GM18498 (cell line): Measurements from ENCODE around the gene SPRR1B.
"Not testable (repeated sequence)": the region's sequence is repeated elsewhere in the genome, so short reads cannot be mapped to it uniquely, and the experiment has no call there.

Source experiments
- ATAC-seq: cut with Tn5 transposase; IDR thresholded peaks from one replicate; pipeline ENCODE4 v1.9.1; 2021; ENCODE audit warnings: mild to moderate bottlenecking, moderate library complexity; ENCODE audit not compliant: unreplicated experiment

Gene SPRR1B, protein sequence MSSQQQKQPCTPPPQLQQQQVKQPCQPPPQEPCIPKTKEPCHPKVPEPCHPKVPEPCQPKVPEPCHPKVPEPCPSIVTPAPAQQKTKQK

DNA sequence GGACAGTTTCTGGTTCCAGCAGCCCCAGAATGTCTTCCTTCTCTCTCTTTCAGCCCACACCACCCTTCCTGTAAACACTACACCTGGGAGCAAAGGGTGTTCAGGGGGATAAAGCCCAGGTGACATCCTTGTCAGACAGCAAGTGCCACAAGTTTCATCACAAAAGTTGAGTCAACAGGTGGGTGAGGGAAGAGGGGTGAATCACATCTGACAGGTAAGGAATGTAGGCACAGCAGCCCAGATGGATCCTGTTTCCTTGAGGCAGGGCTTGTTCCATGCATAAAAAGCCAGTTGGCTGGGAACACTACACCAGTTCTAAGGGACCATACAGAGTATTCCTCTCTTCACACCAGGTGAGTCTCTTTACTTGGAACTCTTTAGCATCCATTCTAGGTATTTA is at the start of gene SPRR1B:
TSS of gene SPRR1B (plus strand) at position 309 of the 400 bp plus-strand sequence. CDS start 1,143 bp downstream, outside the sequence.
- no peak for ATAC-seq

DNA sequence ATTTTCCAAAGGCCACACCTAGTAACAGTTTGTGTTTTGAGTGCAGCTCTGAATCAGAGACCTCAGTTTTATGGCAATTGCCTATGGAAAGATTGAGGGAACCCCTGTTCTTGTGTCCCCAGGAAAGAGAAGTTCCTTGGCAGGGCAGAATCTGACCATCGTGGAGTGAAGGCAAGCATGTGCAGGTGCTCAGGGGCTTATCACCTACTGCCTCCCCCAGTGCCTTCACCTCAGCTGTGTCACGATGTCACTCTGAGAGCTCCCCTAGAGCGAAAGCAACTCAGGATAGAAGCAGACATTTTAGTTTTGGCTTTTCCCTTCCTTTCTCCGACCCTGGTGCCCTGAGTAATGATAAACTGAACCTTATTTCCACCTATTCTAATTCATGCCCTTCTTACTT is 48.9 kb upstream of the SPRR1B start:
- no peak for ATAC-seq

DNA sequence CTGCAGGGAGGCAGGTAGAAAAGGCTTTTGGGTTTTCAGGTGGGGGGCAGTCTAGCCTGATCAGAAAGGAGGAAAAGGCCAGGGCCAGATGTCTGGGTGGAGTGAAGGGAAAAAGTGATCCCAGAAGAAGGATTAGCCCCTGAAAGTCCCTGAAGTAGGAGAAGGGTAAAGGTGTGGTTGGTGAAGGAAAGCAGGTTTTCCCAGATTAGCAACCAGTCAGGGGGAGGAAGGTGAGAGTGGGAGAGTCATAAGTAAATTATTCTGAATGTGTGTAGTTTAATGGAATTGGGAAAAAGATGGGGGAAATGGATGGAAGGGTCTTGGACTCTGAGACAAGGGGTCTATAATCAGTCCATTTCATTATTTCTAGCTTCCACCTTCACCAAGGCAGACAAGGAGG is 47.8 kb upstream of the SPRR1B start:
- ATAC-seq = no peak

DNA sequence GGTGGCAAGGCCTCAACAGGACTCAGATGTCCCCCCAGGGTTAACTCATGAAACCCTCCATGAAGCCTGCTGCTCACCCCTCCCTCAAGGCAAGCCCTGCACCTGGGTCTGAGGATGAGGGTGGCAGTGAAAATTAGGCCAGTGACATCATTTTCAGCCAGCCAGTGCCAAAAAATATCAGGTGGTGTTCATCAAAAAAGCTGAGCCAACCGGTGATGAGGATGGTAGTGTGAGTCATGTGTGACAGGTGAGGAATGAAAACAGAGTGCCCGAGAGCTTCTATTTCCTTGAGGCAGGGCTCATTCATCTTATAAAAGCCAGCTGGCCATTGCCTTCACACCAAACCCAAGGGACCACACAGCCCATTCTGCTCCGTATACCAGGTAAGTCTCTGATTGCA is 47.3 kb upstream of the SPRR1B start, which contains the start of gene SPRR1A:
TSS of gene SPRR1A (plus strand) at position 339 of the 400 bp plus-strand sequence. CDS start 1,150 bp downstream, outside the sequence.
- ATAC-seq = no peak

DNA sequence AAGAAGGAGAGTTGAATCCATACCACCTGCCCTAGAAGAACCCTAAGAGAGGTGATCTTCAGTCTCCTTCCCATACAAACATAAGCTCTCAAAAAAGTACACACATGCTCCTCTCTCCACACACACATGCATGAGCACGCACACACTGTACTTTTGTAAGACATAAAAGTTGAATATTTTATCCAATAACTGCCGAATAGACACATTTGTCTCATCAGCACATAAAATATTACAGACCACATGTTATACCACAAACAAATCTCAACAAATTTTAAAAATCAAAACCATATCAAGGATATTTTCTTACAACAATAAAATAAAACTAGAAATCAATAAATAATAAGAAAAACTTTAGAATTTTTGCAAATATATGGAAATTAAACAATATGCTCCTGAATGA is 44.4 kb upstream of the SPRR1B start:
- no peak for ATAC-seq

DNA sequence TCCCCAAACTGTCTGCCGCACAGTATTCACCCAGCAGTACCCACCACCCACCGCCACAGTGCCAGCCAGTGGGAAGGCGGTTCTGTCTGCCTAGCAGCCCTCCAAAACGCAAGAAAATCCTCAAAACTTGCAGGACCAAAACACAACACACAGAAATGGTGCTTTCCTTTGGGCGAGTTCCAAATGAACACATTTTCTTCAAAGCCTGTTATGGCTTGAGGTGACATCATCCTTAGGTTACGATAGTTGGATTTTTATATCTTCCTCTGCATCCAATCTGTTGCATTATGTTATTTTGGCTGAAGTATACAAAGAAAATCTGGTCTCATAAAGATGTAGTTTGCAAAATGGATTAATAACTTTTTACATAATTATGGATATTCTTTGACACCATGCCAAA is 37.8 kb upstream of the SPRR1B start:
- no peak for ATAC-seq

DNA sequence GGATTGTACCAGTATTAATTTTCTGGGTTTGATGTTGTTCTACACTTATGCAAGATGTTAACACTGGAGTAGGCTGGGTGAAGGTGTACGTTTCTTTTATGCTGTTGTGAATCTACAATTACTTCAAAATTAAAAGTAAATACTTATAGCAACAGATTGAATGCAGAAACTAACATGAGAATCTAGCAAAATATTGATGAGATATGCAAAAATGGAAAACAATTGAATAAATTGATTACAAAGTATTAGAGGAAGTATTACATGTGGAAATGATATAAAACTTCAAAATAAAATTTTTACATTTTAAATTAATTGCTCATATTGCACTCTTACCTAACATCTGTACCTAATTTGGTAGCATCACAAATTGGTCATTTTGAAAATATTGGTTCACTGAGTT is 35.2 kb upstream of the SPRR1B start:
- no peak for ATAC-seq

DNA sequence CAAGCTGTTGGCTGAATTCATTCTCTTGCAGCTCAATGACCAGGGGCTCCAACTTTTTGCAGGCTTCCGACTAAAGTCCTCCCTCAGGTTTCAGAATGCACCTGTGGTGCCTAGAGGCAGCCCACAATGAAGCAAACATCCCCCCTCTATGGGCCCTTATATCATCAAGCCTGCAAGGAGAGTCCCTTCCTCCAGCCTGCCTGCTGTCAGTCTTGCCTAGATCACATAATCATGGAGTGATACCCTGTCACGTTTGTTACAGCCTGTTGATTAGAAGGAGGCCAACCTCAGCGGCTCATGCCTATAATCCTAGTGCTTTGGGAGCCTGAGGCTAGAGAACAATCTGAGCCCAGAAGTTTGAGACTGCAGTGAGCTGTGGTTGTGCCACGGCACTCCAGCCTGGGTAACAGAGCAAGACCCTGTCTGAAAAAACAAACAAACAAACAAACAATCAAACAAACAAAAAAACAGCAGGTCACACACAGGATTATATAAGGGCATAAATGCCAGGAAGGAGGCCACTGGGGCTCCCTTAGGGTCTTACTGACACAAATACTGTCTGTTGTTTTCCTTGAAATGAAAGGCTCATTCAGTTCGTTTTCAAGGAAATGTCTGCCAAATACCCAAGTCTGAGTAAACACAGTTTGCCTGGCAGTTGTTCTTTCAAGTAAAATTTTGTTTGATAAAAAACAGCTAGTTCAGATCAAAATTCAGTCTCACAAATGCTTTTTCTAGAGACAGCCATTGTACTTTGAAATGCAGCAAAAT is 34.2 kb upstream of the SPRR1B start:
- ATAC-seq = no peak

DNA sequence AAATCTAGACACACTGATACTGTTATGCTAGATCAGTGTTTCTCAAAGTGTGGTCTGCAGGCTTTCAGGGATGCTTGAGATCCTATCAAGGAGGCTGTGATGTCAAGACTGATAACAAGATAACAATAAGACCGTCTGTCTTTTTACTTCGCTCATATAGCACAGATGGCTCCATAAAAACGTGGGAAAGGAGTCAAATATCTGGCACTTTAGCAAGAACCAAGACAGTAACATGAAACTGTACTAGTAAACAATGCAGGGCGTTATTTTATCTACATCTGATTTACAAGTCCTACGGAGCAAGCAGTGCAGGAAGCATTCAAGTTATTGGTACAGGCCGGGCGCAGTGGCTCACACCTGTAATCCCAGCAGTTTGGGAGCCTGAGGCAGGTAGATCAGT is 33.1 kb upstream of the SPRR1B start:
- ATAC-seq = no peak

DNA sequence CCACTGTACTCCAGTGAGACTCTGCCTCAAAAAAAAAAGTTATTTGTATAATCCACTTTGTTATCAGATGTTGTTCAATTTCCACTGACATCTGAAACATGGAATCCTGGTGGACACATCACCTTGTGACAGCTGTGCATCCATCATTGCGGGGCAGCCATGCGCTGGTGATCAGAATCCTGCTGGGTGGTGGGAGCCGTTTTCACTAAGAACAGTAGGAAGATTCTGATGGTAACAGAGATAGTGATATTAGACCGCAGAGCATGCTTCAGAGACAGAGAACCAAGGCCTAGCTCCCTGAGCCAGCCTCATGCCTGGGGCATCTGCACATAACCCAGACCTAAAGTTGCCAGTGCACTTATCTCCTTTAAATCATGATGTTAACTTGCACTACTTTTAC is 32.5 kb upstream of the SPRR1B start:
- no peak for ATAC-seq

DNA sequence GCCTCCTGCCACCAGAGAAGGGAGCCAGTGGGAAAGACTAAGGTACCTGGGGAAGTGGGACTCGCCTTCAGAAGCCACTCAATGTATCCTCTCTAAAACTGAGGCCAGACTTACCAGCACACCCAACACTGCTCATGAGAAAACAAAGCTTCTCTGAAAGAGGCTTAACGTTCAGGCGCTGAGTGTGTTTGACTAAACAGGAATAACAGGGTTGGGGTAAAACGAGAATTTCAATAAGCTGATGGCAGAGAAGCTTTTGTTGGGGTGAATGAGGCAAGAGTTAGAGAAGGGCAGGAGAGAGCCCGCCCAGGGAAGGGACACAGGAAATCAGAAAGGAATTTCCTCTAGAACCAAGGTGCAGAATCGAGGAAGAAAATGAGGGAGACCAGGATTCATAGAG is 31.2 kb upstream of the SPRR1B start:
- no peak for ATAC-seq

DNA sequence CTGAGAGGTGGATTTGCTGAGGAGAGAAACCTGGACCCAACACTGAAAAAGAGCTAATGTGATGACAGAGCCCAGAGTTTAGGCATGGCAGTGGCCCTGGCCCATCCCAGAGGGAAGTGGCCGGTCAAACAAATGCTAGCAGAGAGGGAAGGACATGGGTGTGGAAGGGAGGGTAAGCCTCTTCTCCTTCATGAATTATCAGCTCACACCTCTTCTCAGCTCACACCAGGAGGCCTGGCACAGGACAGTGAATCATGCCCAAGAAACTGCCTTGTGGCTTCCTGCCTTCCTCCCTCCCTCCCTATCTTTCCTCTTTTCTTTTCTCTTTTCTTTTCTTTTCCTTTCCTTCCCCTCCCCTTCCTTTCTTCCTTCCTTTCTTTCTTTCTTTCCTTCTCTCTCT is 30.7 kb upstream of the SPRR1B start:
- ATAC-seq = no peak

DNA sequence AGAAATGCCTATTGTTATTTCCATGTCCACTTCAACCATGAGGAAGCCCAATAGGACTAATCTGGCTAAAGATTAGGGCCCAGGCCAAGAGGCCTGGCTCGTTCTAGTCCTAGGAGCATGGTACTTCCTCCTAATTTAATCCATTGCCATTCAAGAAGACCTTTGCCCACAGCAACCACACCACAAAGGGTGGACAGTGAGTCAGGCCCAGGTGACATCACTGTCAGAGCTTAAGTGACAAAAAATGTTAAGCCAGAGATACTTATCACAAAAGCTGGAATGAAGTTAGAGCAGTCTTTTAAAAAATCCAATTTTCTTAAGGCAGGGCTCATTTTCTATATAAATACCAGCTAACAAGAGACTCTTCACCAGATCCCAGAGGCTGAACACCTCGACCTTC is 29.6 kb upstream of the SPRR1B start, which contains the start of gene SPRR3:
TSS of gene SPRR3 (plus strand) at position 368 of the 400 bp plus-strand sequence. CDS start 1,272 bp downstream, outside the sequence.
- ATAC-seq = no peak

DNA sequence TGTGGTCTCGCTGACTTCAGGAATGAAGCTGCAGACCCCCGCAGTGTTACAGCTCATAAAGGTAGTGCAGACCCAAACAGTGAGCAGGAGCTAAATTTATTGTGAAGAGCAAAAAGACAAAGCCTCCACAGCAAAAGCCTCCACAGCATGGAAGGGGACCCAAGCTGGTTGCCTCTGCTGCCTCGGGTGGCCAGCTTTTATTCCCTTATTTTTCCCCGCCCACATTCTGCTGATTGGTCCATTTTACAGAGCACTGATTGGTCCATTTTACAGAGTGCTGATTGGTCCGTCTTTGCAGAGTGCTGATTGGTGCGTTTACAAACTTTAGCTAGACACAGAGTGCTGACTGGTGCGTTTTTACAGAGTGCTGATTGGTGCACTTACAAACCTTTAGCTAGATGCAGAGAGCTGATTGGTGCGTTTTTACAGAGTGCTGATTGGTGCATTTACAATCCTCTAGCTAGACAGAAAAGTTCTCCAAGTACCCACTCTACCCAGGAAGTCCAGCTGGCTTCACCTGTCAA is 19.7 kb upstream of the SPRR1B start:
- ATAC-seq = not testable (repeated sequence)

DNA sequence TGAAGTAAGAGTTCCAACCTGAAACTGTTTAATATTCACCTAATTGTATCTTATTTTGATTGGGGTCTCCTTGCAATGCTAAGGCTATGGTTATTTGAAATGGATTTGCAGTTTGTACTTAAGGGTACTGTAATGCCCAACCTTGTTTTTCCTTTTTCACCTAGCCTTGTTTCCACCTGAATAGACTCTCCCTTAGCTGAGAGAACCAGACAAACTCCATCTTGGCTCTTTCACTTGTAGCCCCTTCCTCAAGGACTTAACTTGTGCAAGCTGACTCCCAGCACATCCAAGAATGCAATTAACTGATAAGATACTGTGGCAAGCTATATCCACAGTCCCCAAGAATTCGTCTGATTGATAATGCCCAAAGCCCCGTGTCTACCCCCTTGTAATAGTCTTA is 9.2 kb upstream of the SPRR1B start:
- not testable (repeated sequence) for ATAC-seq

DNA sequence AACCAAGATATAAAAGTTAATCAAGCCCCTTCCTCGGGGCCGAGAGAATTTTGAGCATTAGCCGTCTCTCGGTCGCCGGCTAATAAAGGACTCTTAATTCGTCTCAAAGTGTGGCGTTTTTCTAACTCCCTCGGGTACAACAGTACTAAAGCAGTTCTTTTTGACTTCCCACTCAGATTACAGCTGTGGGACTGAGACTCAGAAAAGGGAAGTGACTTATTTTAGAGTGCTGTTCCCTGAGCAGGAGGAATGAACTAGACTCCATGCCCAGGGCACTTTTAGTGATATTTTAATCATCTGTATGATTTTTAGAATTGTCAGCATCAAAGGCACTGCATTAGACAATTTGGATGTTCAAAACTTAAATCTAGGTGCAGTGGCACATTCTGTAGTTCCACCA is 8.7 kb upstream of the SPRR1B start:
- ATAC-seq = not testable (repeated sequence)

DNA sequence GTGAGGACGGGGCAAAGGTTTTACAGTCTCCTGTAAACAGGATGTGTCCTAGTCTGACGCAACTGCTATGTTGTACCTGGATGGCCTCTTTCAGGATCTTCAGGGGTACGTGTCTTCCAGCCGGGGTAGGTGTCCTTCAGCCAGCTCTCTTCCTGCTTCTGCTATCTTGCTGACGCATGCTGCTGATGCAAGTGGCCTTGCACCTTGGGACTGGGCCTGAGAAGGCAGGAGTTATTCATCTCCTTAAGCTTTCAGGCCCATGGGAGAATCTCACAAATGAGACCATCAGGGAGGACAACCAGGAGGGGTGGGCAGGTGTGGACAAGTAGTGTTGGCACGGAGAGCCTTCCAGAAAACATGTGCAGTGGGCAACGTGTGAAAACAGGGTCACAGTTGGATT is 7.9 kb upstream of the SPRR1B start:
- no peak for ATAC-seq

DNA sequence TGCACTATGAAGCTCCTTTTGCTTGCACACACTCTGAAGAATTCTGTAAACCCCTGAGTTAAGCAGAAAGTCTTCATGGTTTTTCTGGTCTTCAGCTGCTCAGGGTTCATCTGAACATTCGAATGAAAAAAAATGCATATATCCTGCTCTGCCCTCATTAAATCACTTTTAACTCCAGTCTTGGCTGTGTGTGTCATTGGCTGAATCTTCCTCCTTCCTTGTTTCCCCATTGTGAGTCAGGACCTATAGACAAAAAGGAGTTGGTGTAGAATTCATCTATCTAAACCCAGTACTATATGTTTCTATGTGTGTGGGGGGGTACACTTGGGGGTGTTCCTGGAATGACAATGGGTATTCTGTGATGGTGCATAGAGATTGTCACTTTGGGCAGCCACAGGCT is 6.6 kb upstream of the SPRR1B start:
- no peak for ATAC-seq

DNA sequence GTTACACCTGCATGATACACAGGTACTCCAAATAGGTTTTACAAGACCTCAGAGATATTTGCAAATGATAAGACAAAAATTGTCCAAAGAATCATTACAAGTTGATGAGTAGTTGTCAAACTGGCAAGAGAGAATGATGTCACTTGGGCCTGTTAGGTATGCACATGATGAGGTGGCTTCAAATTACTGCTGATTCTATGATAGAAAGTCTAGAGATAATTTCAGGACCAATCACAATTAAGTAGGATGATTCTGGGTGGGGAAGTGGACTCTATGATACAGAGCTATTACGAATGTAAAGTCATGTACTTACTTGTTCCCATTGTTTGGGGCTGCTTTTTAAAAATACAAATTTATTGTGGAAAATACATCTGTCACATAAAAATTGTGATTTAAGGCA is 5.2 kb upstream of the SPRR1B start:
- ATAC-seq = no peak

DNA sequence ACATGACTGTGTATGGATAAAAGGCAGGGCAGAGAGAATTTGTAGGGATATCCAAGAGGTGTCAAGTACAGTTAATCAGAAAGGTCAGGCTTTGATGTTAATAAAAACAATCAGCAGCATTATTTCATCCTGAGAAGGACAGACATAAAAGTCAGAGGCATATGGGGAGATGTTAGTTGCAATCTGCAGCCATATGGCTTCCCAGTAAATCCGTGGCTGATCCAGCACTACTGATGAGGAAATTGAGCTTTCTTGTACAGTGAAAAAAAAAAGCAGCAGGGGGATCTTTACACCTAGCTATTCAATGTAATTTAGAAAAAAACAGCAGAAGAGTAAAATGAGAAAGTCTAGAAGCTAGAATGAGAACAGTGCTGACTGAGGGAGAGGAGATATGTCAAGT is 2.2 kb upstream of the SPRR1B start:
- no peak for ATAC-seq

DNA sequence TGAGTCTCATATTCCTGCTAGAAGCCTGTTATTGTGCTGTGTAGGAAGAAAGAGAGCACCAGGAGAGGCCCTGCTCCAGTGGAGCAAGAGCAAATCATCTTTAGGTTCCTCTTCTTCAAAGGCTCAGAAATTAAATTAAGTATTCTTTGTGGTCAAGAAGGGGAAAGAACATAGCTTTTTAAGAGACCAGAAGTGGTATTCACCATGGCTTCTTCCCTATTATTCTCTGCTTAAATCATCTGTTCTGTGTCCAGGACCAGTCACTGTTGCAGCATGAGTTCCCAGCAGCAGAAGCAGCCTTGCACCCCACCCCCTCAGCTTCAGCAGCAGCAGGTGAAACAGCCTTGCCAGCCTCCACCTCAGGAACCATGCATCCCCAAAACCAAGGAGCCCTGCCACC is 1.1 kb downstream of the SPRR1B start:
- ATAC-seq = no peak

DNA sequence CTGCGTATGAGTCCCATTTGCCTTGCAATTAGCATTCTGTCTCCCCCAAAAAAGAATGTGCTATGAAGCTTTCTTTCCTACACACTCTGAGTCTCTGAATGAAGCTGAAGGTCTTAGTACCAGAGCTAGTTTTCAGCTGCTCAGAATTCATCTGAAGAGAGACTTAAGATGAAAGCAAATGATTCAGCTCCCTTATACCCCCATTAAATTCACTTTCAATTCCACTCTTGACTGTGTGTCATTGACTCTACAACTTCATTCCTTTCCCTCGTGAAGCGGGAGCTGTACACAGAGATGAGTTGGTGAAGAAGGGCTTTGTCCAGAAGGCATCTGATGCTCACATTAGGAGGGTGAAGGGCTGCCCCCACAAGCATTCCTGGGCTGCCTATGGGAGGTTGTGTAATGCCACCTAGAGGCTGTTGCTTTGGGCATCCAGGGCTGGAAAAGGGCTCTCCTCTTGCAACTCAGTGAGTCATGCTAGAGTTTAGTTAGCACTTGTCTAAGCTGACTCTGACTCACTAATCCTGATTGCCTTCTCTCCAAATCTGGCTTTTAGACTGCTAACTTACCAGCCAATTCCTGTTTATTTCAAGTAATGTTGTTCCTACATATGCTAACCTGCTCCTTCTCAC is 1.8 kb downstream of the SPRR1B start:
- no peak for ATAC-seq
